ENCODE data around the gene CREBL2.

DNA sequence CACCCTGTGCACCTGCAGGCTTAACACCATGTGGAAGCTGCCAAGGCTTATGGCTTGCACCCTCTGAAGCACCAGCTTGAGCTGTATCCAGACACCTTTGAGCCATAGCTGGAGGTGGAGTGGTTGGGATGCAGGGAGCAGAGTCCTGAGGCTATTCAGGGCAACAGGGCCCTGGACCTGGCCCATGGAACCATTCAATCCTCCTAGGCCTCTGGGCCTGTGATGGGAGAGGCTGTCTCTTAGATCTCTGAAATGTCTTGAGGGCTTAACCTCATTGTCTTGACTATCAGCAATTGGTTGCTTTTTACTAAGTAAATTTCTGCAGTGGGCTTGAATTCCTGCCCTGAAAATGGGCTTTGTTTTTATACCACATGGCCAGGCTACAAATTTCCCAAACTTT is 36.6 kb downstream of the CREBL2 start:
- no peak for TF ChIP-seq CTCF (conservative IDR thresholded peaks at IDR 0.05 in 1 of 2, IDR thresholded peaks at IDR 0.05 in 1 of 2; ENCODE audit: extremely low read depth in 1 of 2, insufficient read depth in 1 of 2, low read depth in 1 of 2, low read length in 2 of 2)
- TF ChIP-seq EZH2 (IDR thresholded peaks at IDR 0.05; ENCODE audit: borderline replicate concordance, low read length), result no peak
